Activated naive CD4-positive, alpha-beta T cell (primary cell): ENCODE measurements around the gene SUN3.
"Not testable (repeated sequence)": the region's sequence is repeated elsewhere in the genome, so short reads cannot be mapped to it uniquely, and the experiment has no call there.

Experiments
- DNase-seq, 4 experiments: peaks; one replicate each; lab custom pipeline; 2025; lab: John Stamatoyannopoulos, UW

SUN3 gene

DNA sequence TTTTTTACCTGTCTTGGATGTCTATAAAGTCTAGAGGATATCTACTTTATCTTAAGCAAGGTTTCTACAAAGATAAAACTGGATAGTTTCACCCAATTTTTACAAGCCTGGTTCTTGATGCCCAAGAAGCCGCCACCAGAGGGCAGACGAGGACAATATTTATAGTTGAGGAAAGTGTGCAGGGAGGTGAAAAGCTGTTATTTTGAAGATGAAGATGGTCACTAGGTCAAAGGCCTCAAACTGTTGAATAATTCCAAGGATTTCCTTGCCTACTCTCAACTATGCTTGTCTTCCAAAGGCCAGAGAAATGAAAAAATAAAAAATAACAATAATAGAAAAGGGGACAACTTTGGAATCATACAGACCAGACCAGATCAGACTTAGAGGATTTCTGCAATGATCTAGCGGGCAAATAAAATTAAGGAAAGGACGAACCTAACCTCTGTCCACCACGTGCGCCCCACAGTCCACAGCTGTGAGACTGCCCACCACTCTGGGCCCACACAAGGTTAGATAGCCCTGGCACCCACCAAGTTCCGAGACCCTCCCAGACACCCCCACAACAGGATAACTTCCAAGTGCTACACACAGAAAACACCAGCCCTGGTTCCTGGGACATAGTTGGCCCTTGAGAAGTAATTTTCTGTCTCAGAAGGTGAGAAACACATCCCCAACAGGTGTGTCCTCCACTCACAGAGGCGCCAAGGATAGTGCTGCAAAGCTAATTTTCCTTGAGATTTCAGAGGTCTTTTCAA, 83.5 kb downstream of the SUN3 start:
- DNase-seq = peak; percentile 36 to 76 (median 66)

DNA sequence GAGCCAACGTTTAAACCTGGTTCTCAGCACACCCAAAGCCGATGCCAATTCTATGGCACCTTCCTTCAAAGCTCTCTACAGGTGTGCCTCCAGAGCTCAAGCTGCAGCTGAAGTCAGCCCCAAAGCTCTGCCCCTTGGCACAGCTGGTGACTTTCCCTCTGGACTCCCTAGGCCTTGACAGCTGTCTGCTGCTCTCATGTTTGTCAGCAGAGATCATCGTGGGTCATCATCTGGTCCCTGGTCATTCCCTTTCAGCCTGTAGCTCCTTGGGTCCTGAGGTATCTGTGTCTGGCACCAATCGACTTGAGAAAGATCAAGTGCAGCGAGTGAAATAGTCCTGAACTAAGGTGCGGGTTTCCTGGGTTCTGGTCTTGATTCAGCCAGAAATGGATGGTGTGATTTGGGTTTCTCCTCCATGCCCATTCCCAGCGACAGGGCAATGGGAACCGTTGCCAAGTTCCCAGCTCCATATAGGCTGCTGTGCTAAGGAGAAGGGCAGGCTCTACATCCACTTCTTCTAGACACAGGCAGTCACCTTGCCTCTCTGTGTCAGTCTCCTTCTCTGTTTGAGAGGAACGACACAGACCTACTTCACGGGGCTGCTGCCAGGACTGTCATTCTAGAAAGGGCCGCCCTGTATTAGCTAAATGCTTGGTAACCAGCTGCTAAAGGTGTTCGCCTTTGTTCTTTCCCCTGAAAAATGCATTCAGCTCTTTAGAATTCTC, 84.2 kb downstream of the SUN3 start:
- DNase-seq = no peak

DNA sequence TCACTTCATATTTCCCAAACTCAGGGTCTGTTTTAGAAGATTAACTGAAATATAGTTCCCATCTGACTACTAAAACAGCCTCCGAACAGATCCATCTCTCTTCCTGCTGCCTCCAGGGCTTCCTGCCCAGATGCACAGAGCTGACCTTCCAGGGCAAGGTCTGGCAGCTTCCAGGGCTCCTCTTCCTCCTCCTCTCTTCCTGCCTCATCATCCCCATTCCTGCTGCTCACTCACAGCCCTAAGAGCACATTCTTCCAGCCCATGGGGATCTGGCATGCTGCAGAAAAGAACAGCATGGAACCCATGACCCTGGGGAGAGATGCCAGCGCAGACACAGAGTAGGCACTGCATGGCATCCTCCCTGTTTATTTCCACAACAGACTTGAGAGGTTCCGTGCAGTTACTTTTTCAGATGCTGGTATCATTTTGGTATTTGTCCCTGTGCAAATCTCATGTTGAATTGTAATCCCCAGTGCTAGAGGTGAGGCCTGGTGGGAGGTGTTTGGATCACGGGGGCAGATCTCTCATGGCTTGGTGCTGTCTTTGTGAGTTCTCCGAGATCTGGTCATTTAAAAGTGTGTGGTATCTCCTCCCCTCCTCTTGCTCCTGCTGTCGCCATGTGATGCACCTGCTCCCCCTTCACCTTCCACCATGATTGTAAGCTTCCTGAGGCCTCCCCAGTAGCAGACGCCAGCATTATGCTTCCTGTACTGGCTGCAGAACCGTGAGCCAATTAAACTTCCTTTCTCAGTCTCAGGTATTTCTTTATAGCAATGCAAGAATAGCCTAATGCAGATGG, 85.0 kb downstream of the SUN3 start:
- no peak for DNase-seq

DNA sequence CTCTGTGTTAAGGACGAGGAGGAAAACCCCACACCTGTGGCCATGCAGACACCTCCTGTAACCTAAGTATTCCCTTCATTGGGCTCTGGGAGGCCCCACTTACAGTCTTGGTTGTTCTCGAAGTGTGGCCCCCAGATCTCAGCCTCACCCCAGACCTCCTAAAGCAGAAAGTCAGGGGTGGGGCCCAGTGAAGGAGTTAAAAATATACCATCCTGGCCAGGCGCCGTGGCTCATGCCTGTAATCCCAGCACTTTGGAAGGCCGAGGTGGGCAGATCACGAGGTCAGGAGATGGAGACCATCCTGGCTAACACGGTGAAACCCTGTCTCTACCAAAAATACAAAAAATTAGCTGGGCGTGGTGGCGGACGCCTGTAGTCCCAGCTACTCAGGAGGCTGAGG, 86.3 kb downstream of the SUN3 start:
- DNase-seq = not testable (repeated sequence)

DNA sequence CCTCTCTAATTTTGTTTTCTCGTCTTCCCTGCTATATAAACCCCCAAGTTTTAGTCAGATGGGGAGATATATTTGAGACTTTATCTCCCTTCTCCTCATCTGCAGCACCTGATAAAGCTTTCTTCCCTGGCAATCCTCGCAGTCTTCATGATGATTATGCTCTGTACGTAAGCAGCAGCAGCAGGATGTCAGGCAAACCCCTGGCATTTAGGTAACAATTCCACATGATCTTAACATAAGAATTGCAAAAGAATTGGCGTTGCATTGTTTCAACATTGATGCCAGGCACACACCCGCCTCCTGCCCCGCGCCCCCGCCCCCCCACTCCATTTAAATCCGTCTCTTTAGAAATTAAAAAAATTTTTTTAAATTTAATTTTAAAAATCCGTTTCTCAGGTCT, 86.8 kb downstream of the SUN3 start:
- DNase-seq = no peak

DNA sequence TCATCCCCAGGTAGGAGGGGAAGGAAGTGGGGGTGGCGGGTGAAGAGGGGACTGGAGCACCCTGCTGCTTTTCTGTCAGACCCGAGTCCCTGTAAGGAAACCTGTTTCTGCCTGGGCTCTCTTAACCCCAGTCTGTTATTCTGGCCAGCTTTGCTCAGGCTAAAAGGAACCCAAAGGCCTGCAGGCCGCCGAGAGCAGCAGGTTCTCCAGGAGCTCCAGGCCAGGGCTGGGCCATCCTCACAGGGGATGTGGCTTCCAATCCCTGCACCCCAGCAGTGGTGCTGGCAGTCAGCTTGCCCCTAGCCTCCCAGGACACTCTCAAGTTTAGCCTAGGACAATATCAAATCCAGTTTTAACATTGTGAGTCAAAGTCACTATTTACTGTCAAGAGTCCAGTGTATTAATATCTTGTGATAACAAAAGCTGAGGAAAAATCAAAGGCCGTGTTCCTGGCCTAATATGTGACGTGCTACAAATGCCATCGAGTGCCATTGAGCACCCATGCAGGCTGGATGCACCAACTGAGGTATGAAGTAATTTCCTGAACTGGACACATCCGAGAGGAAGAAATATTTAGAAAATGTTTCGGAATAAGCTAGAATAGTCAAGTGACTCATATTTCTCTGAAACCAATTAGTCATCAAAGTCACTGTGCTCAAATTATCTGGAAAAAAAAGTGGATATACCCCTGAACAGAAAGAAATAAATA, 87.6 kb downstream of the SUN3 start:
- DNase-seq = no peak

DNA sequence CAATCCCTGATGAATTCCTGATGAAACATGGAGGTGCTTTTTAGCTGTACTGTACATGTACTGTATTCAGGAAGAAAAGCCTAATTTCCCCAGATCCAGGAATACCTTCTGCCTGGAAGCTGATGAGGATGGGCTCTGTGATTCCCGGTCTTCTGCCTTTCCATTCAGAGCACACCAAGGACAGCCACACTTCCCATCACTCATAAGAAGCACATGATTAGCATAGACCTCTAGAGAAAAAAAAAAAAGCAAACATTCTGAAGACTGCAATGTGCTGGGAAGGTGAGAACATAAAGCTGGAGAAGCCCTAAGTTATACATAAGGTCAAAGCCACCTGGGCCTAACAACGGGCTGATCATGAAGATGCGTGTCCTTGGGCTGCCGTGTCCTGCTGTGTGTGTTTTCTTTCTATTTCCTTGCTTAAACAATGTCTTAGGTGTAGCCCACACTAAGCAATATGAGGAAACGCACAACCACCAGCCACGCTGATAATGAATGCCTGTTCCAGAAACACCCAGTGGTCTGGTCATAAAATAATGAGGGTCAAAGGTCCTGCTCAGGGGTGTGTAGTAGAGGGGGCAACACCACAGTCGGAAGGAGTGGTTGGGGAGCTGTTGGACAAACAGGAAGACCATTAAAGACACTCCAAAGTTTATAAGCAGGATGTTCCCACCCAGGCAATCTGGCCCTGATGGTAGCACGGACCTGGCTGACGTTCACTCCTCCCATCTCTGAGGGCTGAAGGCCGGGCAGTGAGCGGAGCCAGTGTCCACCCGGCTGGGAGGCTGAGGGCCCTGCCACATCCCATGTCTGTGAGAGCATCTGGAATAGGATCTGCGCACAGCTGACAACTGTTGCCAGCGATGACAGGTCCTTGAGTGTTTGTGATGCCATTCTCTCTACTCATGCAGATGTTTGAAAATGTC, 88.6 kb downstream of the SUN3 start:
- no peak for DNase-seq

DNA sequence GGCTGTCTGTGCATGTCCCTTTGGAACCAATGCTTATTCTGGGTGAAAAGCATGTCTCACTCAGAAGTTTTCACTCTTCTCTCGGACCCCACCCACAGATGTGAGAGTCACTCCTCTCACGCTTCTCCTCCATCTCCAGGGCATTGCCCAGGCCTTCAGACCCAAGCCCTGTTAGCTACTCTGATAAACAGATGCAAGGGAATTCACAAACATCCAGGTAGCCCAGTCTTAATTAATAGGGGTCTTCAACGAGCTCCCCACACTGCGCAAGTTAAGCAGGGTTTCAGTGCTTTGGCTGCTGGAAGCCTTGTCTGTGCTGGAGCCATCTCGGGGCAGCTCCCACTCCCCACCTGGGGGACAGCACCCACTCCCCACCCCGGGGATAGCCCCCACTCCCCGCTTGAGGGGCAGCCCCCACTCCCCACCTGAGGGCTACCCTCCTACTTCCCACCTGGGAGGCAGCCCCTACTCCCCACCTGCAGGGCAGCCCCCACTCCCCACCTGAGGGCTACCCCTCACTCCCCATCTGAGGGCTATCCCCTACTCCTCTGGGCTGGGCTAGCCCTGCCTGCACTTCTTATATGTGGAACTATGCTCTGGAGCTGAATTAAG, 89.4 kb downstream of the SUN3 start:
- DNase-seq = no peak

DNA sequence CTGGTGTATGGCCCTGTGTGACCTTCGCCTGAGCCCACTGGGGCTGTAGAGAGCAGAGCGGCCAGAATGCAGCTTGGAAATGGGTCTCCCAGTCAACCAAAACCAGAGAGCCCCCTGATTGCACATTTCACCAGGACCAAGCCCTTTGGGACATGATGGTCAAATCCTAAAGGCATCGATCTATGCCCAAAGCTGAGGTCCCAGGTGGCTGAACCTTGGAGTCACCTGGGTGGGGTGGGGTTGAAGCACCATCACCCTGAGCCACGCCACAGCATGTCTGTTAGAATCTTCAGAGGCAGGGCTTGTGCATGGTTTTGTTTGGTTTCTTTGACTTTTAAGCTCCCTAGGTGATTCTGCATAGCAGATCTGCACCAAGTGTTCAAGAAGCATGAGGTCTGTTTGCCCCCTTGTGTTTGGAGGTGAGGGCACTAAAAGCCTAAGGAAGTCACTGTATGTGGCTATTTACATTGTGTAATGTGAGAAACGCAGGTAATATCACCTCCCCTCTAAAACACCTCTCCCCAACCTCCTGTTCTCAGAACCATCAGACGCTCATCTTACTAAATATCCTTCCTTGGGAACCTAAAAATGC, 90.2 kb downstream of the SUN3 start:
- no peak for DNase-seq

DNA sequence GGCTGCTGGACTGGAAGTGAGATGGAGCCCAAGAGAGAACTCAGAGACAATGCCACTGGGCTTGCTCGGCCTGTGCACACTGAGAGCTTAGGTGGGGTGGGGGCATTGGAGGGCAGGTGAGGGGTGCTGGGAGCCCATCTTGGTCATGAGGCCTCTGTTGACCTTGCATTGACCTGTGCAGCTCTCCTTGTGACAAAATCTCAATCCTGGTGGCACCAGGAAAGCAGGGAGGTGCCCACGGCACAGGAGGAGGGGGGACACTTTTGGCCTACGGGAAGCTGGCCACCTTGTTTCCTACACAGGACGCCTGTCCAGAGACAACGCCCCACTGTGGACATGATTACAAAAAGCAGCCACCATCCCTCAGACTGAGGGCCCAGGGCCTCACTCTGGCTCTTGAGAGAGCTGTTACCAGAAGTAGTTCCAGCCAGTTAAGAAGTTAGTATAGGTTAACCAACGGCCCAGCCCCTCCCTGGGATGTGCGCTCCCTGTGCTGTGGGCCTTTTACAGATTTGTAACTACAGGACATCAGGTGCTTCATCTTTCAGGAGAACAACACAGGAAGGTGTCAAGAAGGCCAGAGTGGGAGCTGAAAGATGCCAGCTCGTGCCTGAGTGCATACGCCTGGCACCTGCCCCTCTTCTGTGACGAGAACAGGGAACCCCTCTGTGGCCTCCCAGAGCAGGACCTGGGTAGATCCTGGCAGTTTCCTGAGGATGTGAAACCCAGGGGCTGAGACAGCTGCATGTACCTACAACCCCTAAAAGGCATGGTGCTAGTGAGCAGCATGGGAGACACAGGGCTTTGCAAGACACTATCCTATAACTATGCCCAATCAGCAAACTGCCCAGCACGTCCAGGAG, 91.0 kb downstream of the SUN3 start:
- DNase-seq = no peak
